AG10803 (cell line): ENCODE results near the gene CYP1A2.
"Not testable (repeated sequence)": the region's sequence is repeated elsewhere in the genome, so short reads cannot be mapped to it uniquely, and the experiment has no call there.

Source experiments
- DNase-seq: peaks from one replicate; pipeline ENCODE4 v3.0.0; 2010; ENCODE audit warnings: low read depth
- H3K4me3 ChIP-seq: 2 replicates; pipeline ENCODE4 v1.5.1; 2011; ENCODE audit warnings: mild to moderate bottlenecking, low read length, control low read depth
- TF ChIP-seq, protein P1 (sequence below): conservative IDR thresholded peaks from 2 replicates; pipeline ENCODE4 v1.5.1; 2011; ENCODE audit warnings: mild to moderate bottlenecking, low read length, control low read depth, inconsistent platforms

The CYP1A2 gene

DNA sequence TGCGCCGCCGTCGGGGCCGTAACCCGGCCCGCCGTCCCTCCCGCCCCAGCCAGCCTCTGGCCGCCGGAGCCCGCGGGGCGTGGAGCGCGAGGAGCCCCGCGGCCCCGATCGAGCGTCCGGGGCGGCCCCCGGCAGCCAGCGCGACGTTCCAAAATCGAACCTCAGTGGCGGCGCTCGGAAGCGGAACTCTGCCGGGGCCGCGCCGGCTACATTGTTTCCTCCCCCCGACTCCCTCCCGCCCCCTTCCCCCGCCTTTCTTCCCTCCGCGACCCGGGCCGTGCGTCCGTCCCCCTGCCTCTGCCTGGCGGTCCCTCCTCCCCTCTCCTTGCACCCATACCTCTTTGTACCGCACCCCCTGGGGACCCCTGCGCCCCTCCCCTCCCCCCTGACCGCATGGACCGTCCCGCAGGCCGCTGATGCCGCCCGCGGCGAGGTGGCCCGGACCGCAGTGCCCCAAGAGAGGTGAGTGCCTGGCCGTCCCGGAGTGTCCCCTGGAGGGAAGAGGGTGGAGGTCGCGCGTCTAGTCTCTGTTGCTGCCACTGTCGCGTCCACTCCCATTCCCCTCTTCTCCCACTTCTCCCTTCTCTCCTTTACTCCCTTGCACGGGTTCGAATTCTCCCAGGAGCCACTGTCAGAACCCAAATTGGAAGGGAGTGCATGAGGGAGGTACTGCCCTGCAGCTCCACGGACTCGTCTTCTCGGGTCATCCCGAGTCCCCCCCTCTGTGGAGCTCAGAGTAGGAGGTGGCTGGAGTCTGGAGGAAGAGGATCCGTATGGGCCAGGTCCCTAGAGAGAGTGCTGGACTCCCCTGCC is 33.8 kb downstream of the CYP1A2 start:
- no peak for DNase-seq

DNA sequence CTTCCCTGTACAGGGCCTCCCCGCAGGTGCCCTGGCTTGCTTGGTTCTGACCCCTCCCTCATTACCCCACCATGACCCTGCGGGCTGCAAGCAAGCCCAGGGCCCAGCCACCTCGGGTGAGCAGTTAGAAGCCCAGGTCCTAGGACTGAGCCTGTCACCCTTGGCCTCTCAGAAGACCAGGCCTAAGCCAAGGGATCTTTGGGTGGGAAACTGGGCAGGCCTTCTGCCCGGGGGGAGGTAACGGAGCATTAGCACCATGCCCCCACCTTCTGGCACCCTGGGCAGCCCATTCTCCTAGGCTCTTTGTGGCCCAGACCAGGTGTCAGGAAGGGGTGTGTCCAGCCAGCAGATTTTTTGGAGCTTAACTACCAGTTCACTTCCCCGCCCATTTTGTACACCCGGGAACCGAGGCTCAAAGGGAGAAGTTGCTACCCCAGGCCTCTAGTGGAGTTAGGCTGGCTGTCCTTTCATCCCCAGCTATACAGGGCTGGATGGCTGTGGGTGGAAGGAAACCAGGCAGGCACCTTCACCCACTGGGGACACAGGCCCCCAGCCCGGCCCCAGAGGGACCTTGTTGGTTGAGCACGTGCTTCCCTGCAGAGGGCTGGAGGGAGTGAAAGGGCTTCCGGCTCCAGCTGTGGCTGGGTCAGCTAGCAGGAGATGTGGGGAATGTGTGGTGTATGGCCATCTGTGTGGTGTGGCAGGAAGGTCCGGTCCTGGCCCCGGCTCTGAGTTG is 34.6 kb downstream of the CYP1A2 start:
- no peak for DNase-seq
- TF ChIP-seq, protein P1, sequence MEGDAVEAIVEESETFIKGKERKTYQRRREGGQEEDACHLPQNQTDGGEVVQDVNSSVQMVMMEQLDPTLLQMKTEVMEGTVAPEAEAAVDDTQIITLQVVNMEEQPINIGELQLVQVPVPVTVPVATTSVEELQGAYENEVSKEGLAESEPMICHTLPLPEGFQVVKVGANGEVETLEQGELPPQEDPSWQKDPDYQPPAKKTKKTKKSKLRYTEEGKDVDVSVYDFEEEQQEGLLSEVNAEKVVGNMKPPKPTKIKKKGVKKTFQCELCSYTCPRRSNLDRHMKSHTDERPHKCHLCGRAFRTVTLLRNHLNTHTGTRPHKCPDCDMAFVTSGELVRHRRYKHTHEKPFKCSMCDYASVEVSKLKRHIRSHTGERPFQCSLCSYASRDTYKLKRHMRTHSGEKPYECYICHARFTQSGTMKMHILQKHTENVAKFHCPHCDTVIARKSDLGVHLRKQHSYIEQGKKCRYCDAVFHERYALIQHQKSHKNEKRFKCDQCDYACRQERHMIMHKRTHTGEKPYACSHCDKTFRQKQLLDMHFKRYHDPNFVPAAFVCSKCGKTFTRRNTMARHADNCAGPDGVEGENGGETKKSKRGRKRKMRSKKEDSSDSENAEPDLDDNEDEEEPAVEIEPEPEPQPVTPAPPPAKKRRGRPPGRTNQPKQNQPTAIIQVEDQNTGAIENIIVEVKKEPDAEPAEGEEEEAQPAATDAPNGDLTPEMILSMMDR = no peak

More for the DNA sequence above, 33.8 kb downstream of the CYP1A2 start:
- H3K4me3 ChIP-seq = peak overlapping the region; percentile 85
- TF ChIP-seq, protein P1 = no peak

DNA sequence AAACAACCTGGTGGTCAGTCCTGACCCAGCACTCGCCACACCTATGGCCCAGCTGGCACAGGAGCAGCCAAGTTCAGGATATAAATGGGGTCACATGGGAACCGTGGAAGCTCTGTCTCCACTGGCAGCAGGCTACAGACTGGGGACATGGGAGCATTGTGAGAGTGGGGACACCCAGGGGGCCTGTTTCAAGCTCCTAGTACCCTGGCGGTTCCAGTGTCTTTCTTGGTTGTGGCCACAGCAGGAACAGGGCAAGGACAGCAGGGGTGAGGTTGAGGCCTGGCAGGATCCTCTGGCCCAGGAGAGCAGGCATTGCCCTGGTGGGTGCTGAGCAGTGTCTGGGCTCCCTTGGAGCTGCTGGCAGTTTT is 35.1 kb downstream of the CYP1A2 start:
- DNase-seq = no peak
- TF ChIP-seq, protein P1 = no peak
- peak overlapping the region; percentile 85 for H3K4me3 ChIP-seq

More for the DNA sequence above, 34.6 kb downstream of the CYP1A2 start:
- peak overlapping the region; percentile 85 for H3K4me3 ChIP-seq

DNA sequence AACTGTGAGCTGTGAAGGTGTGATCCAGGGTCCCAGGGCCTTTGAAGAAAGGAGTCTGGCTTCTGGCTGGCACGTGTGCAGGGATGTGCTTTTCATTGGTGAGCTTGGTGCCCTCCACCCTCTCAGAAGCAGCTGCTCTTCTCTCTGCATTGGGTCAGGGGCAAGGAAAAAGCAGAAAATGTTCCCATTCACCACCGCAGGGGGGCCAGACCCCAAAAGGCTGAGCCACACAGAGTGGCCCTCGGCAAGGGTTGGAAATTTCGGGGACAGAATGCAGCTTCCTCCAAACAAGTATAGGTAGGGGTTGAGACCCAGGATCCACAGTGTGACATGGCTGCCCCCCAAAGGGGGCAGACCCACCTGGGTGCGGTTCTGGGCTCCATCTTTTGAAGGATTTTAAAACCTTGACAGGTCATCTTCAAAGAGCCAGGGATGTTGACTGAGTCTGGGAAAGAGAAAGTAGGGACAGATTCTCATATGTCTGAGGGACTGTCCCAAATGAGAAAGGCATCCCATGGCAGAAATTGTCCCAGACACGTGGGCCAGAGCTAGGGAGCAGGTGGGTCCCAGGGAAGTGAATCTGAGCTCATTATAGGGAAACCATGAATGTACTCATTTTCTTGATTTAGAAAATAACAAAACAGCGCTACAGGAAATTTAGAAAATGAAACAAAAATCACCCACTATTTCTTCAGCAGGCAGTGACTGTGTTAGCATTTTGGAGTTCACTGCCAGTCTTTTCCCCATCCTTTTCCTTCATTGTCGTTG is 36.0 kb downstream of the CYP1A2 start:
- DNase-seq = no peak
- no peak overlapping the region for H3K4me3 ChIP-seq

DNA sequence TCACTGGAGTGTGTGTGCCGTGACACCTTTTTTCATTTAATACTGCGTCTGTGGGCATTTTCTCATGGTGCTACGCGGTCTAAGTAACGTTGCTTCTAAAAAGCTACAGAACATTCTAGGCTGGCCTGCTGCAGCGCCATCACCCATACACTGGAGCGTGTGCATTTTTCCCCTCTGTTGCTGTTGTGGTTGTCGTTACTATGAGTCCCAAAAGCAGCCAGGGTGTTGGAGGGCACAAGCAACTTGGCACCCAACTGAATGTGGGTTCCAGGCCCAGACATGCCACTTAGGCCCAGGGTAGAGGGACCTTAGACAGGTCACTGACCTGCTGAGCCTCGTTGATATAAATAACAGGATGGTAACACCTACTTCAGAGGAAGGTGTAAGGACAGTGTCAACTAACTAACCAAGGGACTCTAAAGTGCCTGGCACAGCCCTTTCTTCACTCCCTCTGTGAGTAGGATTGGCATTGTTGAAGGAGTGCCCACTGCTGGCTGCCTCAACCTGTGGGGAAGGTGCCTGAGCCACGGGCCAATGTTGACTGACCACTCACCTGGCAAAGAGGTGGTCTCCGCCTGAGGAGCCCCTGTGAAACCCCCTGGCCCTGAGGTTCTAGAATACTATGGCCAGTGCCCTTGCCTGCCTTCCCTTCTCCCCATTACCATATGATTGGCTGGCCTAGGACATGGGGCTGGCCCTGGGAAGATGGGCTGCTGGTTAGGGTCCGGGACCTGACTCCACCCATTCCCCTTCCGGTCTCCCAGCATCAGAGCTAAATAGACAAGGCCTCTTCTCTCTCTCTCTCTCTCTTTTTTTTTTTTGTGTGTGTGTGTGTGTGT is 36.8 kb downstream of the CYP1A2 start:
- TF ChIP-seq, protein P1 = no peak
- no peak overlapping the region for H3K4me3 ChIP-seq

More for the DNA sequence above, 36.0 kb downstream of the CYP1A2 start:
- TF ChIP-seq, protein P1 = no peak

DNA sequence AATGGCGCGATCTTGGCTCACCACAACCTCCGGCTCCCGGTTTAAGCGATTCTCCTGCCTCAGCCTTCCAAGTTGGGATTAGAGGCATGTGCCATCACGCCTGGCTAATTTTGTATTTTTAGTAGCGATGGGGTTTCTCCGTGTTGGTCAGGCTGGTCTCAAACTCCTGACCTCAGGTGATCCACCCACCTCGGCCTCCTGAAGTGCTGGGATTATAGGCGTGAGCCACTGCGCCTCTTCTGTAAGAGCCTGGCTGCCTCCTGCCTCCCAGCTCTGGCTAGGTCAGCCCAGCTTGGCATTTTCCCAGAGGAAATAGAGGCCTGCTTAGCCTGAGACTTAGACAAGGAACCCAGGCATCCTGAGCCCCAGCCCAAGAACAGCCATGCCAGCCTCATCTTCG is 37.4 kb downstream of the CYP1A2 start:
- not testable (repeated sequence) for H3K4me3 ChIP-seq, DNase-seq

More for the DNA sequence above, 36.8 kb downstream of the CYP1A2 start:
- DNase-seq = no peak
